ENCODE measurements around the gene NGRN. TPM values are rescaled to one million over a fixed set of nuclear protein-coding genes. Genes with fewer than 3 reads are reported as not detected.
A peak's percentile ranks its signal among the peaks of the same experiment; 100 is the strongest.
"Not testable (repeated sequence)": the region's sequence is repeated elsewhere in the genome, so short reads cannot be mapped to it uniquely, and the experiment has no call there.

NGRN gene
- total RNA-seq, 1 donor from 2014 or later, result 34.1 TPM

DNA sequence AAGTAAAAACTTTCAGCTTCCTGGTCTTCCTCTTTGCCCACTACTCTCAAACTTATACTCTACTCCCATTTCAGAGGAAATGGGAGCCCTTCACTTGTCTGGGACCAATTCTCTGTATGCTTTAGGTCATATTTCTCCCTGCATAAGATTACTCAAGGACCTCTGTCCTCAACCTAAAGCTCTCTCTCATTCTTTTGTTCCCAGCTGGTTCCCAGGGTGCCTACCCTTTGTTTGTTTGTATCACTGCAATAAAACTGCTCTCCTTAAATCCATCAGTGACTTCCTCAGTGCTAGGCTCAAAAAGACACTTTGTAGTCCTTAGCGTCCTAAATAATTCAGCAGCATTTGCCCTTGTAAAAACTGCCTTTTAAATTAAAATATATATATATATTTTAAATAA lies 2.9 kb downstream of the NGRN start:
- Mint-ChIP-seq H3K36me3 (ENCODE audit: low read depth) (peaks cover 63% of the 10 kb centered on the region), H3K27me3 (no peaks in the 10 kb centered on the region), H3K4me3 (peak overlapping the region; percentile 50), H3K9me3 (no peaks in the 10 kb centered on the region), H3K4me1 (peaks cover 65% of the 10 kb centered on the region), H3K27ac (no peak overlapping the region)
- POLR2A ChIA-PET, result interaction anchor here (0.7 kb wide), 4 partner anchors 11 to 173 kb away, joined by 3 to 12 read pairs (median 8); no protein-coding TSS in a partner anchor
- DNase-seq (no peak), ATAC-seq (ENCODE audit: low read depth) (no peak)
- CTCF ChIA-PET, result interaction anchor here (1.2 kb wide), 1 partner anchor 24 kb away, joined by 5 read pairs; no protein-coding TSS in a partner anchor
- intact Hi-C loops (cut with micrococcal nuclease), result no loop called here
- TF ChIP-seq, protein P1, sequence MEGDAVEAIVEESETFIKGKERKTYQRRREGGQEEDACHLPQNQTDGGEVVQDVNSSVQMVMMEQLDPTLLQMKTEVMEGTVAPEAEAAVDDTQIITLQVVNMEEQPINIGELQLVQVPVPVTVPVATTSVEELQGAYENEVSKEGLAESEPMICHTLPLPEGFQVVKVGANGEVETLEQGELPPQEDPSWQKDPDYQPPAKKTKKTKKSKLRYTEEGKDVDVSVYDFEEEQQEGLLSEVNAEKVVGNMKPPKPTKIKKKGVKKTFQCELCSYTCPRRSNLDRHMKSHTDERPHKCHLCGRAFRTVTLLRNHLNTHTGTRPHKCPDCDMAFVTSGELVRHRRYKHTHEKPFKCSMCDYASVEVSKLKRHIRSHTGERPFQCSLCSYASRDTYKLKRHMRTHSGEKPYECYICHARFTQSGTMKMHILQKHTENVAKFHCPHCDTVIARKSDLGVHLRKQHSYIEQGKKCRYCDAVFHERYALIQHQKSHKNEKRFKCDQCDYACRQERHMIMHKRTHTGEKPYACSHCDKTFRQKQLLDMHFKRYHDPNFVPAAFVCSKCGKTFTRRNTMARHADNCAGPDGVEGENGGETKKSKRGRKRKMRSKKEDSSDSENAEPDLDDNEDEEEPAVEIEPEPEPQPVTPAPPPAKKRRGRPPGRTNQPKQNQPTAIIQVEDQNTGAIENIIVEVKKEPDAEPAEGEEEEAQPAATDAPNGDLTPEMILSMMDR (IDR thresholded peaks at IDR 0.05), result no peak

DNA sequence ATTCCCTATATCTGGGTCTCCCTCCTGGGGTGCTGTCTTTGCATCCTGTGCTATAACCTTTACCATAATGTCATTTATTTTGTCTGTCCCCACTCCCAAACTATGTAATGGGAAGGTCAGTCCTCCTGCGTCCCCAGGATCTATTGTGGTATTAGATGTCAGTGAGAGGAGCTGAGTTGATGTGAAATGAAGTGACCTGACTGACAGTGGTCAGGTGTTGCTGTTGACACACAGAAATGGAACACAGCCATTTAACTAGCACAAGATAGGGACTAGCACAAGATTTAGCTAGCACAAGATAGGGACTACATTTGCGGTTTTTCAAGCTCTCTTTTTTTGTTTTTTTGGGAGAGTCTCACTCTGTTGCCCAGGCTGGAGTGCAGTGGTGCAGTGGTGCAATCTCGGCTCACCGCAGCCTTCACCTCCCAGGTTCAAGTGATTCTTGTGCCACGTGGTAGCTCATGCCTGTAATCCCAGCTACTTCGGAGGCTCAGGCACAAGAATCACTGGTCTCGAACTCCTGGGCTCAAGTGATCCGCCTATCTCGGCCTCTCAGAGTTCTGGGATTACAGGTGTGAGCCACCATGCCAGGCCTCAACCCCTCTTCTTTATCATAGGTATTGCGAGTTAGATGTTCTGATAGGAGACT lies 5.2 kb downstream of the NGRN start:
- TF ChIP-seq, protein P1 (IDR thresholded peaks at IDR 0.05), result no peak
- Mint-ChIP-seq H3K36me3 (ENCODE audit: low read depth) (peaks cover 78% of the 10 kb centered on the region), H3K27ac (no peak overlapping the region), H3K27me3 (no peaks in the 10 kb centered on the region), H3K4me1 (peaks cover 51% of the 10 kb centered on the region), H3K9me3 (no peaks in the 10 kb centered on the region), H3K4me3 (no peak overlapping the region)
- CTCF ChIA-PET, result no interaction called here
- intact Hi-C loops (cut with micrococcal nuclease), result no loop called here
- POLR2A ChIA-PET, result interaction anchor here (1.5 kb wide), 1 partner anchor 36 kb away, joined by 4 read pairs; the partner anchor contains the start of gene GDPGP1
- DNase-seq, result no peak
- ATAC-seq (ENCODE audit: low read depth), result no peak

DNA sequence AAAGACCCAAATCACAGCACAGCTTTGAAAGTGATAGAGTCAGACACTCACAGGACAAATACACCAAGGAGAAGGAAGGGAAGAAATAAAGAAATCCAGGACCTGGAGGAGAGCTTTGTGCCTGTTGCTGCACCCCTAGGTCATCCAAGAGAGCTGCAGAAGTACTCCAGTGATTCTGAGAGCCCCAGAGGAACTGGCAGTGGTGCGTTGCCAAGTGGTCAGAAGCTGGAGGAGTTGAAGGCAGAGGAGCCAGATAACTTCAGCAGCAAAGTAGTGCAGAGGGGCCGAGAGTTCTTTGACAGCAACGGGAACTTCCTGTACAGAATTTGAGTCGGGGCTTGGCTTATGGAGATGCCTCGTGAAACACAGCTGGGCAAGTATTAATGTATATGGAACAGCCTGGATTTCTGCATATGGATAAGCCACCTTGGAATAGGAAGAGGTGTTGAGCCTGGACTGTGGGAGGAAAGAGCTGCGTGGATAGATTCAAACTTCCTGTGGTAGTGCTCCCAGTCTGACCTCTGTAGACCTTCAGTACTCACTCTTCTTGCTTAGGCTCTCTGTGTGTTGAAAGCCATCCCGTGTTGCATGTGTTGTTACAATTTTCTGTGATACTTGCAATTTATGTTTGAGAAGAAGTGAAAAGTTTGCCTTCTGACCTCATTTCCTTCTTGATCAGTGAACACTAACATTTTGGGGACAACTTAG lies 6.1 kb downstream of the NGRN start:
- H3K4me1 Mint-ChIP-seq, result peaks cover 46% of the 10 kb centered on the region
- peak overlapping the region; percentile 8 for H3K27ac Mint-ChIP-seq
- H3K4me3 Mint-ChIP-seq, result no peak overlapping the region
- TF ChIP-seq, protein P1 (IDR thresholded peaks at IDR 0.05), result no peak
- H3K27me3 Mint-ChIP-seq, result no peaks in the 10 kb centered on the region
- intact Hi-C loops (cut with micrococcal nuclease), result no loop called here
- no peak for DNase-seq
- no peaks in the 10 kb centered on the region for H3K9me3 Mint-ChIP-seq
- POLR2A ChIA-PET, result interaction anchor here (0.6 to 1.5 kb wide), 2 partner anchors 37 to 180 kb away, joined by 4 to 6 read pairs; partner anchors contain the start of gene GDPGP1
- peaks cover 77% of the 10 kb centered on the region for H3K36me3 Mint-ChIP-seq (ENCODE audit: low read depth)
- CTCF ChIA-PET, result no interaction called here
- no peak for ATAC-seq (ENCODE audit: low read depth)

DNA sequence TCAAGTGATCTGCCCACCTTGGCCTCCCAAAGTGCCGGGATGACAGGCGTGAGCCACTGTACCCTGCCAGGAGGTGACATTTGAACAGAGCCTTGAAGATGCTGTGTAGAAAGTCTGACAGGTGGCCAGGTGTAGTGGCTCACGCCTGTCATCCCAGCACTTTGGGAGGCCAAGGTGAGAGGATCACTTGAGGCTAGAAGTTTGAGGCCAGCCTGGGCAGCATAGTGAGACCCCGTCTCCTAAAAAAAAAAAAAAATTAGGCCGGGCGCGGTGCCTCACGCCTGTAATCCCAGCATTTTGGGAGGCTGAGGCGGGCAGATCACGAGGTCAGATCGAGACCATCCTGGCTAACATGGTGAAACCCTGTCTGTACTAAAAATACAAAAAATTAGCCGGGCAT lies 13.0 kb downstream of the NGRN start:
- POLR2A ChIA-PET; H3K4me3 Mint-ChIP-seq; H3K4me1 Mint-ChIP-seq; H3K27ac Mint-ChIP-seq; ATAC-seq (ENCODE audit: low read depth); CTCF ChIA-PET; DNase-seq; H3K9me3 Mint-ChIP-seq; H3K27me3 Mint-ChIP-seq; intact Hi-C loops (cut with micrococcal nuclease): not testable (repeated sequence)
- H3K36me3 Mint-ChIP-seq (ENCODE audit: low read depth), result peaks cover 20% of the 10 kb centered on the region

DNA sequence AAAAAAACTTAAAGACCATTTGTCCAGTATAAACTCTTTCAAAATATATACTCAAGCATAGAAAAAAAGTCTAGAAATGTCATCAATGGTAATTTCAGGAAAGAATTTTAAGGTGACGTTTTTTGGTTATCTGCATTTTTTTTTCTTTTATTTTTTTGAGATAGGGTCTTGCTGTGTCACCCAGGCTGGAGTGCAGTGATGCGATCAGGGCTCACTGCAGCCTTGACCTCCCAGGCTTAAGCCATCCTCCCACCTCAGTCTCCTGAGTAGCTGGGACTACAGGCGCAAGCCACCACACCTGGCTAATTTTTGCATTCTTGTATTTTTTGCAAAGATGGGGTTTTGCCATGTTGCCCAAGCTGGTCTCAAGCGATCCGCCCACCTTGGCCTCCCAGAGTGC lies 15.3 kb downstream of the NGRN start:
- DNase-seq; H3K4me1 Mint-ChIP-seq; ATAC-seq (ENCODE audit: low read depth); H3K36me3 Mint-ChIP-seq (ENCODE audit: low read depth); H3K4me3 Mint-ChIP-seq; POLR2A ChIA-PET; intact Hi-C loops (cut with micrococcal nuclease); H3K27ac Mint-ChIP-seq; H3K9me3 Mint-ChIP-seq; H3K27me3 Mint-ChIP-seq: not testable (repeated sequence)
- CTCF ChIA-PET, result interaction anchor here (0.7 kb wide), 1 partner anchor 140 kb away, joined by 3 read pairs; no protein-coding TSS in a partner anchor

DNA sequence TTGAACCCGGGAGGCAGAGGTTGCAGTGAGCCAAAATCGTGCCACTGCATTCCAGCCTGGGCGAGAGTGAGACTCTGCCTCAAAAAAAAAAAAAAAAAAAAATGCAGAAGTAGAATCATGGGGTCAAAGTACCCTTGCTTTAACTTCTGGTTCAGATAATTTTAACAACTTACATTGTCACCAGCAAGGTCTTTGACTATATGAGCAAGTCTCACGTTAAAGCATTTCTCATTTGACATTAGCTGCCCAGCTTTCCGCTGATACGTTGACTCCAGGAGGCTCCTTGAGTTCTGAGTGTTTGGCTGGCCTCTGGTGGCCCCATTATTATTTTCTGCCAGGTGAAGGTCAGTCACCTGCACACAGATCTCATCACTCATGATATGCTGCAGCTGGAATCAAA lies 16.2 kb downstream of the NGRN start:
- H3K4me1 Mint-ChIP-seq; DNase-seq; H3K27me3 Mint-ChIP-seq; H3K36me3 Mint-ChIP-seq (ENCODE audit: low read depth); ATAC-seq (ENCODE audit: low read depth); intact Hi-C loops (cut with micrococcal nuclease); H3K9me3 Mint-ChIP-seq; H3K27ac Mint-ChIP-seq; H3K4me3 Mint-ChIP-seq: not testable (repeated sequence)
- CTCF ChIA-PET, result interaction anchor here (1.5 kb wide), 1 partner anchor 11 kb away, joined by 6 read pairs; no protein-coding TSS in a partner anchor
- POLR2A ChIA-PET, result interaction anchor here (0.7 kb wide), 1 partner anchor 458 kb away, joined by 7 read pairs; no protein-coding TSS in a partner anchor
